ENCODE data around the gene BACH1.

- TF ChIP-seq, protein P1, sequence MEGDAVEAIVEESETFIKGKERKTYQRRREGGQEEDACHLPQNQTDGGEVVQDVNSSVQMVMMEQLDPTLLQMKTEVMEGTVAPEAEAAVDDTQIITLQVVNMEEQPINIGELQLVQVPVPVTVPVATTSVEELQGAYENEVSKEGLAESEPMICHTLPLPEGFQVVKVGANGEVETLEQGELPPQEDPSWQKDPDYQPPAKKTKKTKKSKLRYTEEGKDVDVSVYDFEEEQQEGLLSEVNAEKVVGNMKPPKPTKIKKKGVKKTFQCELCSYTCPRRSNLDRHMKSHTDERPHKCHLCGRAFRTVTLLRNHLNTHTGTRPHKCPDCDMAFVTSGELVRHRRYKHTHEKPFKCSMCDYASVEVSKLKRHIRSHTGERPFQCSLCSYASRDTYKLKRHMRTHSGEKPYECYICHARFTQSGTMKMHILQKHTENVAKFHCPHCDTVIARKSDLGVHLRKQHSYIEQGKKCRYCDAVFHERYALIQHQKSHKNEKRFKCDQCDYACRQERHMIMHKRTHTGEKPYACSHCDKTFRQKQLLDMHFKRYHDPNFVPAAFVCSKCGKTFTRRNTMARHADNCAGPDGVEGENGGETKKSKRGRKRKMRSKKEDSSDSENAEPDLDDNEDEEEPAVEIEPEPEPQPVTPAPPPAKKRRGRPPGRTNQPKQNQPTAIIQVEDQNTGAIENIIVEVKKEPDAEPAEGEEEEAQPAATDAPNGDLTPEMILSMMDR (IDR thresholded peaks at IDR 0.05; ENCODE audit: extremely low read depth in 1 of 2, insufficient read depth in 1 of 2, low read depth in 1 of 2, low read length in 2 of 2): no peak
- TF ChIP-seq EZH2 (IDR thresholded peaks at IDR 0.05; ENCODE audit: borderline replicate concordance, low read depth, low read length, severe bottlenecking) (no peak), POLR2AphosphoS5 (IDR thresholded peaks at IDR 0.05; ENCODE audit: insufficient read depth, low read depth, low read length) (no peak), MAX (IDR thresholded peaks at IDR 0.05; ENCODE audit: insufficient read depth, insufficient read length) (no peak)
Measured at GRCh38 chr21:29301691-29302090, 3.0 kb downstream of the BACH1 start.

All from endothelial cell of umbilical vein (primary cell).